ENCODE data around the gene ALOXE3.

DNA sequence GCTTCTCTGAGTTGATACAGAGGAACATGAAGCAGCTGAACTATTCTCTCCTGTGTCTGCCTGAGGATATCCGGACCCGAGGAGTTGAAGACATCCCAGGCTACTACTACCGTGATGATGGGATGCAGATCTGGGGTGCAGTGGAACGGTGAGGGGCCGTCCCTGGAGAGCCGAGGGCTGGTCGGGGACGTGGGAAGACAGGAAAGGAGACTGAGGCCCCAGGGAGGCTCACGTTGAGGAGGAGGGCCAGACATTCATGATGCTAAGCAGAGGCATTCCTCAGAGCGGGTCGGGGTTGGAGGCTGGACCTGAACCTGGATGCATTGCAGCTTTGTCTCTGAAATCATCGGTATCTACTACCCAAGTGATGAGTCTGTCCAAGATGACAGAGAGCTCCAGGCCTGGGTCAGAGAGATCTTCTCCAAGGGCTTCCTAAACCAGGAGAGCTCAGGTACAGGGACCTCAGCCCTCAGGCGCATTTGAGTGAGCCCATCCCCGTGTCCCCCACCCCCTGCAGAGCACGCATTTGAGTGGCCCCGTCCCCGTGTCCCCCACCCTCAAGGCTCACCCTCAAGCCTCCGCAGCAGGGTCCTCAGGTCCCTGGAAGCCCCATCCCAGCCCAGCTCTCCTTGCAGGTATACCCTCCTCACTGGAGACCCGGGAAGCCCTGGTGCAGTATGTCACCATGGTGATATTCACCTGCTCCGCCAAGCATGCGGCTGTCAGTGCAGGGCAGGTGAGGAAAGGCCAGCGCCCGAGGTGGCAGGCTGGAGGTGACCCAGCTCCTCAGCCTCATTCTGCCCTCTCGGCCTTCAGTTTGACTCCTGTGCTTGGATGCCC is 71.2 kb downstream of the ALOXE3 start:
- TF ChIP-seq, protein P1, sequence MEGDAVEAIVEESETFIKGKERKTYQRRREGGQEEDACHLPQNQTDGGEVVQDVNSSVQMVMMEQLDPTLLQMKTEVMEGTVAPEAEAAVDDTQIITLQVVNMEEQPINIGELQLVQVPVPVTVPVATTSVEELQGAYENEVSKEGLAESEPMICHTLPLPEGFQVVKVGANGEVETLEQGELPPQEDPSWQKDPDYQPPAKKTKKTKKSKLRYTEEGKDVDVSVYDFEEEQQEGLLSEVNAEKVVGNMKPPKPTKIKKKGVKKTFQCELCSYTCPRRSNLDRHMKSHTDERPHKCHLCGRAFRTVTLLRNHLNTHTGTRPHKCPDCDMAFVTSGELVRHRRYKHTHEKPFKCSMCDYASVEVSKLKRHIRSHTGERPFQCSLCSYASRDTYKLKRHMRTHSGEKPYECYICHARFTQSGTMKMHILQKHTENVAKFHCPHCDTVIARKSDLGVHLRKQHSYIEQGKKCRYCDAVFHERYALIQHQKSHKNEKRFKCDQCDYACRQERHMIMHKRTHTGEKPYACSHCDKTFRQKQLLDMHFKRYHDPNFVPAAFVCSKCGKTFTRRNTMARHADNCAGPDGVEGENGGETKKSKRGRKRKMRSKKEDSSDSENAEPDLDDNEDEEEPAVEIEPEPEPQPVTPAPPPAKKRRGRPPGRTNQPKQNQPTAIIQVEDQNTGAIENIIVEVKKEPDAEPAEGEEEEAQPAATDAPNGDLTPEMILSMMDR (IDR thresholded peaks at IDR 0.05) = no peak
- no peak for TF ChIP-seq EP300 (IDR thresholded peaks at IDR 0.05)
